K562 (cell line): ENCODE results near the gene GOLIM4. TPM values are rescaled to one million over a fixed set of nuclear protein-coding genes. Genes with fewer than 3 reads are reported as not detected.

Experiments
- FOXP1 ChIP-seq: sonication (generic); formaldehyde crosslinking; IDR thresholded peaks from 2 replicates; pipeline ENCODE4 v1.8.0; 2022; ENCODE audit warnings: mild to moderate bottlenecking, missing genetic modification reagents
- GATAD2A ChIP-seq: fragments of 450-650 bp; IDR thresholded peaks from 2 replicates; pipeline ENCODE4 v1.6.1; 2017
- HDAC6 ChIP-seq: IDR thresholded peaks from 2 replicates; pipeline ENCODE4 v1.6.1; 2012; ENCODE audit warnings: low read depth, mild to moderate bottlenecking, control low read depth, inconsistent platforms, low read length, moderate library complexity
- HNRNPK ChIP-seq: fragments of 200-400 bp; formaldehyde crosslinking; IDR thresholded peaks from one replicate; pipeline ENCODE4 v1.6.1; 2018; ENCODE audit warnings: mild to moderate bottlenecking, low read depth, low read length; ENCODE audit not compliant: poor library complexity, severe bottlenecking
- L3MBTL2 ChIP-seq: fragments of 450-650 bp; IDR thresholded peaks from 2 replicates; pipeline ENCODE4 v1.6.1; 2016; ENCODE audit warnings: mild to moderate bottlenecking, moderate library complexity
- MYNN ChIP-seq, 2 experiments: sonication (generic); formaldehyde crosslinking in 1 of 2; IDR thresholded peaks; 2 replicates each; pipeline versions ENCODE4 v1.5.0 to v1.6.1; 2016 to 2020; ENCODE audit warnings: antibody characterized with exemption in 1 of 2, missing genetic modification reagents in 1 of 2
- NR2C1 ChIP-seq, 2 experiments: fragments of 450-650 bp; IDR thresholded peaks; 2 replicates each; pipeline ENCODE4 v1.6.1; 2017; ENCODE audit warnings: mild to moderate bottlenecking in 2 of 2, antibody characterized with exemption in 1 of 2, inconsistent platforms in 1 of 2, missing compliant biosample characterization in 1 of 2, missing genetic modification characterization in 1 of 2
- NUFIP1 ChIP-seq: fragments of 450-650 bp; IDR thresholded peaks from 2 replicates; pipeline ENCODE4 v1.6.1; 2018; ENCODE audit not compliant: partially characterized antibody
- PML ChIP-seq: IDR thresholded peaks from 2 replicates; pipeline ENCODE4 v1.6.1; 2012; ENCODE audit warnings: low read length, inconsistent platforms
- RBM14 ChIP-seq: fragments of 200-400 bp; formaldehyde crosslinking; IDR thresholded peaks from 2 replicates; pipeline ENCODE4 v1.6.1; 2018; ENCODE audit warnings: low read depth, mild to moderate bottlenecking, low read length, moderate library complexity, borderline replicate concordance; ENCODE audit not compliant: insufficient read depth
- SIN3A ChIP-seq, 2 experiments: fragments of 150-350 bp in 1 of 2; IDR thresholded peaks; 2 replicates each; pipeline ENCODE4 v1.6.1; 2011 to 2016; ENCODE audit warnings: borderline replicate concordance in 2 of 2, low read depth in 2 of 2, low read length in 2 of 2, mild to moderate bottlenecking in 2 of 2, moderate library complexity in 2 of 2; ENCODE audit not compliant: control insufficient read depth in 1 of 2
- SMARCC2 ChIP-seq: fragments of 450-650 bp; IDR thresholded peaks from 2 replicates; pipeline ENCODE4 v1.6.1; 2017; ENCODE audit warnings: antibody characterized with exemption, moderate library complexity, mild to moderate bottlenecking, low read depth
- U2AF2 ChIP-seq: fragments of 200-400 bp; formaldehyde crosslinking; optimal IDR thresholded peaks from 2 replicates; pipeline ENCODE3; 2017; ENCODE audit warnings: low read depth, mild to moderate bottlenecking, low read length
- ZKSCAN1 ChIP-seq: fragments of 150-350 bp; IDR thresholded peaks from 2 replicates; pipeline ENCODE4 v1.6.1; 2016; ENCODE audit warnings: low read depth, low read length
- ZNF12 ChIP-seq: sonication (generic); formaldehyde crosslinking; IDR thresholded peaks from 2 replicates; pipeline ENCODE4 v1.4.0; 2020; ENCODE audit warnings: mild to moderate bottlenecking, missing genetic modification reagents
- ZNF140 ChIP-seq: fragments of 250-450 bp; sonication (Bioruptor Pico); IDR thresholded peaks from 2 replicates; pipeline ENCODE4 v1.8.0; 2021; ENCODE audit warnings: moderate library complexity, mild to moderate bottlenecking, inconsistent platforms
- ZNF175 ChIP-seq: fragments of 200-800 bp; sonication (Bioruptor generic); IDR thresholded peaks from 2 replicates; pipeline ENCODE4 v1.6.1; 2016; ENCODE audit warnings: low read depth, mild to moderate bottlenecking, missing genetic modification characterization, missing compliant biosample characterization
- ZNF41 ChIP-seq: fragments of 250-450 bp; sonication (Bioruptor Pico); conservative IDR thresholded peaks from 2 replicates; pipeline ENCODE4 v1.4.0; 2020; ENCODE audit warnings: mild to moderate bottlenecking
- ZNF696 ChIP-seq: fragments of 250-450 bp; sonication (Bioruptor Pico); conservative IDR thresholded peaks from 2 replicates; pipeline ENCODE4 v1.4.0; 2020; ENCODE audit warnings: mild to moderate bottlenecking, moderate library complexity
- ZZZ3 ChIP-seq: fragments of 450-650 bp; IDR thresholded peaks from 2 replicates; pipeline ENCODE4 v1.6.1; 2016; ENCODE audit warnings: antibody characterized with exemption, mild to moderate bottlenecking, moderate library complexity
- polyA plus RNA-seq, 8 experiments: library from polyadenylated mRNA; depleted of rRNA in 4 of 8; stranded (reverse) in 5 of 8; unstranded in 3 of 8; fragments of >200 nt; fragmentation: Nextera tagmentation in 2 of 8; fragmentation: Illumina TruSeq in 1 of 8; extraction: Ambion mirVana in 2 of 8; extraction: Trizol in 1 of 8; gene quantifications; 2 replicates each; pipeline versions ENCODE4 v1.2.1 to v1.2.3, GENCODE V29; 2011 to 2014; ENCODE audit warnings: inconsistent platforms in 1 of 8, missing spikeins in 1 of 8
- total RNA-seq, 7 experiments: library from RNA; depleted of rRNA in 6 of 7; stranded (reverse); fragments of >200 nt in 6 of 7; fragmentation: Illumina TruSeq in 2 of 7; extraction: Trizol in 2 of 7; gene quantifications; 2 replicates each; pipeline versions ENCODE4 v1.2.1 to v1.2.3, GENCODE V29; 2011 to 2021; ENCODE audit warnings: low replicate concordance in 1 of 7
- TF ChIP-seq, protein P1 (sequence below): sonication (generic); formaldehyde crosslinking; IDR thresholded peaks from 2 replicates; pipeline ENCODE4 v1.8.1; 2023; ENCODE audit warnings: mild to moderate bottlenecking, missing genetic modification reagents, moderate library complexity
- TF ChIP-seq, protein P2 (sequence below): fragments of 250-450 bp; sonication (Bioruptor Pico); IDR thresholded peaks from 2 replicates; pipeline ENCODE4 v1.8.0; 2022; ENCODE audit warnings: moderate library complexity, mild to moderate bottlenecking, inconsistent platforms
- TF ChIP-seq, protein P3 (sequence below): fragments of 450-650 bp; IDR thresholded peaks from 2 replicates; pipeline ENCODE4 v1.6.1; 2017; ENCODE audit warnings: antibody characterized with exemption
- TF ChIP-seq, protein P4 (sequence below), 2 experiments: fragments of 250-450 bp in 1 of 2; fragments of 450-650 bp in 1 of 2; sonication (Bioruptor Pico) in 1 of 2; IDR thresholded peaks; 2 replicates each; pipeline versions ENCODE4 v1.6.1 to v1.8.0; 2016 to 2021; ENCODE audit warnings: mild to moderate bottlenecking in 2 of 2, moderate library complexity in 2 of 2, missing compliant biosample characterization in 1 of 2, missing genetic modification characterization in 1 of 2

GOLIM4 gene
- total and polyA plus RNA-seq, 9 of the 15 experiments (the other 6 are each of a cell fraction or from before 2014, with no cell fraction given), result 9.3 to 39.4 (median 31.0) TPM

DNA sequence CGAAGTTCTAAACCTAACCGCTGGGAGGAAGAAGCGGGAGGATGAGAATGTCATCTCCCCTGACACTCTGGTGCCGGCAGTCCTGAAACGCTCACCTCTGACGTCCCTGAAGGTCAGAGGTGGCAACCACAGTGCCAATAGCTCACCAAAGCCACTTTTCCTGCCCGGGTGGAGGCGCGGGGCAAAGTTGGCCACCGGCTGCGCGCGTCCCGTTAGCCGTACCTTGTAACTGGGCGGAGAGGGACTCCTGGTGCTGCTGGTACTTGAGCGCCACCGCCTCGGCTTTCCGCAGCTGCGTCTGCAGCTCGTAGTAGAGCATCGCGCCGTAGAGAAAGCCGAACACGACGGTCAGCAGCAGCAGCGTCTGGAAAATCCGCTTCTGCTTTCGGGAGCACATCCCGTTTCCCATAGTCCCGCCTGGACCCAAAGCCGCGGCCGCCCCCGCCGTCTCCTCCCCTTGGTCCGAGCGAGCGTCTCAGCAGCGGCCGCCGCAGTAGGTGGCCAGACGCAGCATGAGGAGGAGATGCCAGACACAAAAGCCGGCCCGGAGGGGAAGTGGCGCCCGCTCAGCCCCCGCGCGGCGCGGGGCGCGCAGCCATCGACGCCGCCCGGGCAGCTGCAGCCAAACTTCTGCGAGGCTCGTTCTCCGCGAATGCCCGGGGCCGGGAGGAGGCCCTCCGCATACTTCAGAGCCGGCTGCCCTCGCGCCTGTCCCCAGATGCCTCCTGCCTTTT lies 680 bp downstream of the GOLIM4 start (continued):
- TF ChIP-seq, protein P1, sequence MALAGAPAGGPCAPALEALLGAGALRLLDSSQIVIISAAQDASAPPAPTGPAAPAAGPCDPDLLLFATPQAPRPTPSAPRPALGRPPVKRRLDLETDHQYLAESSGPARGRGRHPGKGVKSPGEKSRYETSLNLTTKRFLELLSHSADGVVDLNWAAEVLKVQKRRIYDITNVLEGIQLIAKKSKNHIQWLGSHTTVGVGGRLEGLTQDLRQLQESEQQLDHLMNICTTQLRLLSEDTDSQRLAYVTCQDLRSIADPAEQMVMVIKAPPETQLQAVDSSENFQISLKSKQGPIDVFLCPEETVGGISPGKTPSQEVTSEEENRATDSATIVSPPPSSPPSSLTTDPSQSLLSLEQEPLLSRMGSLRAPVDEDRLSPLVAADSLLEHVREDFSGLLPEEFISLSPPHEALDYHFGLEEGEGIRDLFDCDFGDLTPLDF (CRISPR knock-in tag), result peak; percentile 49; the same call in 1 of the 2 replicates
- TF ChIP-seq SMARCC2 (no peak), NR2C1 (IDR thresholded peaks at IDR 0.05) (no peak), NR2C1 (tag; IDR thresholded peaks at IDR 0.05) (peak; percentile 73), ZNF41 (CRISPR knock-in tag) (no peak), U2AF2 (no peak), ZKSCAN1 (0 out of 2 replicates have a peak, but pooled peaks have one; percentile 33), FOXP1 (CRISPR knock-in tag) (no peak; the same call in 1 of the 2 replicates), MYNN (IDR thresholded peaks at IDR 0.05) (0 out of 2 replicates have a peak, but pooled peaks have one; percentile 26), MYNN (CRISPR knock-in tag; IDR thresholded peaks at IDR 0.05) (no peak), HNRNPK (no peak), HDAC6 (no peak), NUFIP1 (no peak), ZNF12 (no peak), L3MBTL2 (peak; percentile 74), GATAD2A (no peak), SIN3A (IDR thresholded peaks at IDR 0.05; ENCODE audit: borderline replicate concordance in 2 of 2, control insufficient read depth in 1 of 2, low read depth in 2 of 2, low read length in 2 of 2) (0 out of 4 replicates have a peak, but pooled peaks of 1 of the 2 experiments have one; percentile 11), ZNF175 (CRISPR knock-in tag) (no peak), ZZZ3 (no peak), ZNF696 (CRISPR knock-in tag) (no peak), ZNF140 (no peak), RBM14 (no peak), PML (no peak)
- TF ChIP-seq, protein P2, sequence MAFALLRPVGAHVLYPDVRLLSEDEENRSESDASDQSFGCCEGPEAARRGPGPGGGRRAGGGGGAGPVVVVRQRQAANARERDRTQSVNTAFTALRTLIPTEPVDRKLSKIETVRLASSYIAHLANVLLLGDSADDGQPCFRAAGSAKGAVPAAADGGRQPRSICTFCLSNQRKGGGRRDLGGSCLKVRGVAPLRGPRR (CRISPR knock-in tag), result no peak
- TF ChIP-seq, protein P3, sequence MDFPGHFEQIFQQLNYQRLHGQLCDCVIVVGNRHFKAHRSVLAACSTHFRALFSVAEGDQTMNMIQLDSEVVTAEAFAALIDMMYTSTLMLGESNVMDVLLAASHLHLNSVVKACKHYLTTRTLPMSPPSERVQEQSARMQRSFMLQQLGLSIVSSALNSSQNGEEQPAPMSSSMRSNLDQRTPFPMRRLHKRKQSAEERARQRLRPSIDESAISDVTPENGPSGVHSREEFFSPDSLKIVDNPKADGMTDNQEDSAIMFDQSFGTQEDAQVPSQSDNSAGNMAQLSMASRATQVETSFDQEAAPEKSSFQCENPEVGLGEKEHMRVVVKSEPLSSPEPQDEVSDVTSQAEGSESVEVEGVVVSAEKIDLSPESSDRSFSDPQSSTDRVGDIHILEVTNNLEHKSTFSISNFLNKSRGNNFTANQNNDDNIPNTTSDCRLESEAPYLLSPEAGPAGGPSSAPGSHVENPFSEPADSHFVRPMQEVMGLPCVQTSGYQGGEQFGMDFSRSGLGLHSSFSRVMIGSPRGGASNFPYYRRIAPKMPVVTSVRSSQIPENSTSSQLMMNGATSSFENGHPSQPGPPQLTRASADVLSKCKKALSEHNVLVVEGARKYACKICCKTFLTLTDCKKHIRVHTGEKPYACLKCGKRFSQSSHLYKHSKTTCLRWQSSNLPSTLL, result no peak
- TF ChIP-seq, protein P4, sequence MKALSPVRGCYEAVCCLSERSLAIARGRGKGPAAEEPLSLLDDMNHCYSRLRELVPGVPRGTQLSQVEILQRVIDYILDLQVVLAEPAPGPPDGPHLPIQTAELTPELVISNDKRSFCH (CRISPR knock-in tag; IDR thresholded peaks at IDR 0.05), result no peak
- TF ChIP-seq, protein P4 (tag; IDR thresholded peaks at IDR 0.05), result 0 out of 2 replicates have a peak, but pooled peaks have one; percentile 57
